Natural killer cell (primary cell): Measurements from ENCODE around the gene EGLN2. TPM values are rescaled to one million over a fixed set of nuclear protein-coding genes. Genes with fewer than 3 reads are reported as not detected.

Source experiments
- ATAC-seq, 3 donors: fragments of 150-1000 bp in 2 of 3; fragments of 200-7000 bp in 1 of 3; cut with Tn5 transposase; 1 replicate in 1 of 3; 2 replicates in 2 of 3; pipeline ENCODE4 v1.10.0; 2021; ENCODE audit warnings: mild to moderate bottlenecking in 2 of 3, moderate library complexity in 2 of 3
- DNase-seq, 2 donors: peaks; one replicate each; pipeline versions ENCODE4 v3.0.0 to v3.0.0-alpha.2; 2013 to 2021; ENCODE audit warnings: mixed read lengths in 1 of 2
- H3K27ac ChIP-seq: one replicate; pipeline ENCODE4 v1.5.1; 2013; ENCODE audit warnings: mild to moderate bottlenecking, low read length
- H3K27me3 ChIP-seq: one replicate; pipeline ENCODE4 v1.6.1; 2013; ENCODE audit warnings: low read length; ENCODE audit not compliant: control insufficient read depth, insufficient read depth
- H3K36me3 ChIP-seq: one replicate; pipeline ENCODE4 v1.6.1; 2013; ENCODE audit warnings: low read length; ENCODE audit not compliant: control insufficient read depth, insufficient read depth
- H3K4me1 ChIP-seq: one replicate; pipeline ENCODE4 v1.6.1; 2013; ENCODE audit warnings: low read length; ENCODE audit not compliant: control insufficient read depth, insufficient read depth
- H3K4me3 ChIP-seq: one replicate; pipeline ENCODE4 v1.5.1; 2013; ENCODE audit warnings: low read length
- H3K9me3 ChIP-seq: one replicate; pipeline ENCODE4 v1.6.1; 2013; ENCODE audit warnings: low read length; ENCODE audit not compliant: control insufficient read depth, insufficient read depth
- H3K27ac Mint-ChIP-seq, 2 donors: one replicate each; pipeline ENCODE4 v1.8.0; 2022; ENCODE audit warnings: mild to moderate bottlenecking in 2 of 2, mixed read lengths in 2 of 2, moderate library complexity in 1 of 2
- H3K27me3 Mint-ChIP-seq, 2 donors: one replicate each; pipeline ENCODE4 v1.8.0; 2022; ENCODE audit warnings: low read depth in 2 of 2, mixed read lengths in 2 of 2
- H3K36me3 Mint-ChIP-seq: one replicate; pipeline ENCODE4 v1.8.0; 2022; ENCODE audit warnings: mixed read lengths
- H3K4me1 Mint-ChIP-seq, 2 donors: one replicate each; pipeline ENCODE4 v1.8.0; 2022; ENCODE audit warnings: mixed read lengths in 2 of 2
- H3K4me3 Mint-ChIP-seq: one replicate; pipeline ENCODE4 v1.8.0; 2022; ENCODE audit warnings: mild to moderate bottlenecking, moderate library complexity, mixed read lengths
- H3K9me3 Mint-ChIP-seq, 2 donors: one replicate each; pipeline ENCODE4 v1.8.0; 2022; ENCODE audit warnings: mixed read lengths in 2 of 2
- CTCF ChIP-seq: fragments of 200-600 bp; IDR thresholded peaks from one replicate; pipeline ENCODE4 v1.8.0; 2022; ENCODE audit warnings: antibody characterized with exemption
- WGBS: methylation state at CpG from one replicate; pipeline ENCODE4 v1.1.7; 2013; ENCODE audit warnings: missing lambda C conversion rate; ENCODE audit not compliant: insufficient coverage; 5-methylcytosine and 5-hydroxymethylcytosine counted together
- intact Hi-C: fragments of 100-400 bp; cut with micrococcal nuclease; formaldehyde crosslinking; loops from one replicate; pipeline ENCODE4 v1.14.2; 2022
- total RNA-seq, 4 donors: library from RNA; stranded (reverse); fragments of 120-200 nt in 1 of 4; gene quantifications; one replicate each; pipeline versions ENCODE4 v1.2.3 to v1.2.4, GENCODE V29; 2013 to 2022

Gene EGLN2
- total RNA-seq: 100 to 1,000 TPM; 104 to 156 (median 151) TPM
- 97.0 TPM for total RNA-seq (2013)

DNA sequence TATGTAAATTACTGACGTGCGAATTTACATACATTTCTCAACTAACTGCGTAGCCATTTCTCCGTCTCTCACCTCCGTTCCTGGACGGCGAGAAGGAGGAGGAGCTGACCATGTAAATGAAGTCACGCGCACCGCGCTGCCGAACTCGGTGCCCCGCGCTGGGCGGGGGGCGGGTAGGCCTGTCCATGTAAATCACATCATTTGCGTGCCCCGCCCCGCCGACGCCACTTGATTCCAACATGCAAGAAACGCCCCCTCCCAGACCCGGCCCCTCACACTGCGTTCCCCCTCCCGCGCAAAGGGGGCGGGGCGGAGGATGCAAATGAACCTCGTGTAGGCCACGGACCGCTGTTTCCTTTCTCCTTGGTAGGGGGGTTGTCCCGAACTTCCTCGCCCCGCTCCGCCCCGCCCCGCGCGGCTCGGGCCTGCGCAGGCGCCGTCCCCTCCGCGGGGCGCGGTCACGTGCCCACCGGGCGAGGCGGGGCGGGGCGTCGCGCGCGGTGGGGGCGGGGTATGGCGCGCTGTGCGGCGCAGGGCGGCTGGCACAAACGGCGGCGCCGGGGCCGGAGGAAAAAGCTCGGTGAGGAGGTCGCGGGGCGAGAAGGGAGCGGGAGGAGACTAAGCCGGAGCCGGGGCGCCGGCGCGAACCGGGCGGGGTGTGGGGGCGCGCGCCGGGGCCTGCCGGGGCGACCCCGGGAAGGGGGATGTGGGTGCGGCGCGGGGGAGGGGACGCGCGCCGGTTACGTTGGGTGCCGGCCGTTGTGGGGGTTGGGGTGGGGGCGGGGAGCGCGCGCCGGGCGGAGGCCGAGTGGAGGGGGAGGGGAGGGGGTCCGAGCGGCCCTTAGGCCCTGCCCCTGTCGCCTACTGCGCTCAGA, at the start of gene EGLN2:
Gene EGLN2 (plus strand): TSS at position 509 of the 875 bp plus-strand sequence. CDS start 1,382 bp downstream, outside the sequence.
- H3K4me1 Mint-ChIP-seq: peaks cover 50 to 58% of the 10 kb centered on the region in 2 donors
- under 1% methylated on average over 98 of the region's 110 CpGs for WGBS

GRCh38 chr19:40750058-40750873, 48.7 kb upstream of the EGLN2 start, which contains the start of gene ACTMAP:
Gene ACTMAP (minus strand): TSS chr19:40750477. CDS start chr19:40749803, 674 bp downstream.
- WGBS: under 1% methylated on average over 43 of the region's 43 CpGs
- intact Hi-C loops: loop anchor here (1.0 to 2.0 kb wide), 5 partner anchors 28 to 87 kb away; partner anchors contain the start of genes NUMBL and RAB4B

More for the DNA sequence above, at the start of gene EGLN2:
- no peak for TF ChIP-seq CTCF
- Mint-ChIP-seq H3K27me3 (no peaks in the 10 kb centered on the region), H3K4me3 (peak within 1 kb of the TSS; percentile 99), H3K27ac (peak within 1 kb of the TSS; percentile 100), H3K36me3 (no peaks in the 10 kb centered on the region), H3K9me3 (no peaks in the 10 kb centered on the region)
- DNase-seq (peak; percentile 100), ATAC-seq (peak; percentile 84 to 94 (median 86))
- H3K27me3 ChIP-seq: no peaks in the 10 kb centered on the region
- peak within 1 kb of the TSS; percentile 91 for H3K27ac ChIP-seq
- intact Hi-C loops: loop anchor here (1.0 to 2.0 kb wide), 4 partner anchors 22 to 82 kb away; partner anchors contain the start of genes ACTMAP, COQ8B and ITPKC
- H3K36me3 ChIP-seq: peaks cover 15% of the 10 kb centered on the region
- peak within 1 kb of the TSS; percentile 87 for H3K4me3 ChIP-seq
- no peaks in the 10 kb centered on the region for H3K9me3 ChIP-seq
- H3K4me1 ChIP-seq: peaks cover 53% of the 10 kb centered on the region

More at GRCh38 chr19:40750058-40750873, 48.7 kb upstream of the EGLN2 start, which contains the start of gene ACTMAP:
- Histone ChIP-seq H3K4me1 (peaks cover 52% of the 10 kb centered on the region), H3K4me3 (peak within 1 kb of the TSS; percentile 73), H3K27me3 (no peaks in the 10 kb centered on the region), H3K36me3 (peaks cover 2% of the 10 kb centered on the region), H3K9me3 (no peaks in the 10 kb centered on the region), H3K27ac (peak within 1 kb of the TSS; percentile 92)
- Mint-ChIP-seq H3K36me3 (no peaks in the 10 kb centered on the region), H3K27ac (peak within 1 kb of the TSS; percentile 92 to 95), H3K27me3 (no peaks in the 10 kb centered on the region), H3K4me1 (peaks cover 43 to 53% of the 10 kb centered on the region in 2 donors), H3K9me3 (no peaks in the 10 kb centered on the region), H3K4me3 (peak within 1 kb of the TSS; percentile 99)
- ATAC-seq (peak; percentile 87 to 96 (median 88)), DNase-seq (peak; percentile 100)
- TF ChIP-seq CTCF: no peak
